ENCODE measurements around the gene DKK3. TPM values are rescaled to one million over a fixed set of nuclear protein-coding genes. Genes with fewer than 3 reads are reported as not detected.

DKK3 gene
- total and polyA plus RNA-seq, 2 of the 13 experiments (the other 11 are each of a cell fraction or from before 2014, with no cell fraction given), result 0.09 to 0.67 TPM

DNA sequence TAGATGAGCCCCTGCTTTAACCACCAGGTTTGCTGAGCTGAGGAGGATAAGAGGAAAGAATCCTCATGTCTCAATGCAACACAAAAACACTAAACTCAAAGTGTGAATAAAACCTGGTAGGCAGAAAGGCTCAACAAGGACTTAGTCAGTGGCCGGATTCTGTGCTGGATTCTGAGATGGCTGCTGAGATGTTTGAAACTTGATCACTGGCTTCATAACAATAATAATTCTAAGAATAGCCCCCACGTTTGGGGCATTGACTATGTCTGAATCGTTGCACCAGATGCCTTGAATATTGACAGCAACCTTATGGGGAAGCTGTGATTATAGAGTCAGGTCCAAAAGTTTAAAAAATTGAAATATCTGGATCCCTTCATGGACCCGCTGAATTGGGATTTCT, 4.6 kb downstream of the DKK3 start (continued):
- TF ChIP-seq, protein P1, sequence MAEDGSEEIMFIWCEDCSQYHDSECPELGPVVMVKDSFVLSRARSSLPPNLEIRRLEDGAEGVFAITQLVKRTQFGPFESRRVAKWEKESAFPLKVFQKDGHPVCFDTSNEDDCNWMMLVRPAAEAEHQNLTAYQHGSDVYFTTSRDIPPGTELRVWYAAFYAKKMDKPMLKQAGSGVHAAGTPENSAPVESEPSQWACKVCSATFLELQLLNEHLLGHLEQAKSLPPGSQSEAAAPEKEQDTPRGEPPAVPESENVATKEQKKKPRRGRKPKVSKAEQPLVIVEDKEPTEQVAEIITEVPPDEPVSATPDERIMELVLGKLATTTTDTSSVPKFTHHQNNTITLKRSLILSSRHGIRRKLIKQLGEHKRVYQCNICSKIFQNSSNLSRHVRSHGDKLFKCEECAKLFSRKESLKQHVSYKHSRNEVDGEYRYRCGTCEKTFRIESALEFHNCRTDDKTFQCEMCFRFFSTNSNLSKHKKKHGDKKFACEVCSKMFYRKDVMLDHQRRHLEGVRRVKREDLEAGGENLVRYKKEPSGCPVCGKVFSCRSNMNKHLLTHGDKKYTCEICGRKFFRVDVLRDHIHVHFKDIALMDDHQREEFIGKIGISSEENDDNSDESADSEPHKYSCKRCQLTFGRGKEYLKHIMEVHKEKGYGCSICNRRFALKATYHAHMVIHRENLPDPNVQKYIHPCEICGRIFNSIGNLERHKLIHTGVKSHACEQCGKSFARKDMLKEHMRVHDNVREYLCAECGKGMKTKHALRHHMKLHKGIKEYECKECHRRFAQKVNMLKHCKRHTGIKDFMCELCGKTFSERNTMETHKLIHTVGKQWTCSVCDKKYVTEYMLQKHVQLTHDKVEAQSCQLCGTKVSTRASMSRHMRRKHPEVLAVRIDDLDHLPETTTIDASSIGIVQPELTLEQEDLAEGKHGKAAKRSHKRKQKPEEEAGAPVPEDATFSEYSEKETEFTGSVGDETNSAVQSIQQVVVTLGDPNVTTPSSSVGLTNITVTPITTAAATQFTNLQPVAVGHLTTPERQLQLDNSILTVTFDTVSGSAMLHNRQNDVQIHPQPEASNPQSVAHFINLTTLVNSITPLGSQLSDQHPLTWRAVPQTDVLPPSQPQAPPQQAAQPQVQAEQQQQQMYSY (CRISPR knock-in tag; IDR thresholded peaks at IDR 0.05), result no peak
- TF ChIP-seq NR2C2 (CRISPR knock-in tag; IDR thresholded peaks at IDR 0.05; ENCODE audit: borderline replicate concordance) (no peak), HMGA1 (CRISPR knock-in tag; conservative IDR thresholded peaks at IDR 0.05) (no peak), ZZZ3 (CRISPR knock-in tag; IDR thresholded peaks at IDR 0.05; ENCODE audit: borderline replicate concordance) (no peak), KDM5A (IDR thresholded peaks at IDR 0.05; ENCODE audit: borderline replicate concordance, low read length) (no peak), KDM5B (CRISPR knock-in tag; IDR thresholded peaks at IDR 0.05; ENCODE audit: borderline replicate concordance) (no peak), WIZ (CRISPR knock-in tag; IDR thresholded peaks at IDR 0.05) (no peak), ZC3H13 (CRISPR knock-in tag; IDR thresholded peaks at IDR 0.05) (no peak), ZNF441 (CRISPR knock-in tag; IDR thresholded peaks at IDR 0.05; ENCODE audit: borderline replicate concordance) (no peak), ZNF547 (CRISPR knock-in tag; IDR thresholded peaks at IDR 0.05) (no peak)
- TF ChIP-seq, protein P2, sequence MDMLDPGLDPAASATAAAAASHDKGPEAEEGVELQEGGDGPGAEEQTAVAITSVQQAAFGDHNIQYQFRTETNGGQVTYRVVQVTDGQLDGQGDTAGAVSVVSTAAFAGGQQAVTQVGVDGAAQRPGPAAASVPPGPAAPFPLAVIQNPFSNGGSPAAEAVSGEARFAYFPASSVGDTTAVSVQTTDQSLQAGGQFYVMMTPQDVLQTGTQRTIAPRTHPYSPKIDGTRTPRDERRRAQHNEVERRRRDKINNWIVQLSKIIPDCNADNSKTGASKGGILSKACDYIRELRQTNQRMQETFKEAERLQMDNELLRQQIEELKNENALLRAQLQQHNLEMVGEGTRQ (IDR thresholded peaks at IDR 0.05; ENCODE audit: low read depth, low read length), result no peak
- TF ChIP-seq, protein P2 (CRISPR knock-in tag; IDR thresholded peaks at IDR 0.05; ENCODE audit: borderline replicate concordance), result no peak

All from HepG2 (cell line).